H9 (cell line): ENCODE results near the gene SLC38A9. TPM values are rescaled to one million over a fixed set of nuclear protein-coding genes. Genes with fewer than 3 reads are reported as not detected.

Source experiments
- DNase-seq: peaks from one replicate; pipeline ENCODE4 v3.0.0-alpha.2; 2017
- H2AFZ ChIP-seq: one replicate; pipeline ENCODE4 v1.6.1; 2013; ENCODE audit warnings: mild to moderate bottlenecking, low read length, control low read depth, moderate library complexity
- H2AK5ac ChIP-seq: 2 replicates; pipeline ENCODE4 v1.6.1; 2013; ENCODE audit warnings: low read length, control low read depth, mixed read lengths; ENCODE audit not compliant: insufficient read length
- H2BK120ac ChIP-seq: one replicate; pipeline ENCODE4 v1.6.1; 2013; ENCODE audit warnings: low read depth, mild to moderate bottlenecking, low read length, control low read depth, inconsistent platforms; ENCODE audit not compliant: poor library complexity, severe bottlenecking
- H2BK12ac ChIP-seq: 2 replicates; pipeline ENCODE4 v1.6.1; 2013; ENCODE audit warnings: low read length, control low read depth, mixed read lengths, low read depth; ENCODE audit not compliant: insufficient read length
- H2BK15ac ChIP-seq: 2 replicates; pipeline ENCODE4 v1.6.1; 2013; ENCODE audit warnings: low read depth, low read length, control low read depth
- H2BK20ac ChIP-seq: one replicate; pipeline ENCODE4 v1.6.1; 2013; ENCODE audit warnings: low read depth, mild to moderate bottlenecking, low read length, control low read depth, inconsistent platforms; ENCODE audit not compliant: poor library complexity, severe bottlenecking
- H2BK5ac ChIP-seq: 2 replicates; pipeline ENCODE4 v1.6.1; 2013; ENCODE audit warnings: low read length, control low read depth, mixed read lengths; ENCODE audit not compliant: insufficient read length
- H3K14ac ChIP-seq: 2 replicates; pipeline ENCODE4 v1.6.1; 2013; ENCODE audit warnings: low read length, control low read depth; ENCODE audit not compliant: insufficient read depth
- H3K18ac ChIP-seq: 2 replicates; pipeline ENCODE4 v1.6.1; 2013; ENCODE audit warnings: low read depth, mild to moderate bottlenecking, mixed read lengths, low read length, control low read depth; ENCODE audit not compliant: insufficient read length
- H3K23ac ChIP-seq: 2 replicates; pipeline ENCODE4 v1.6.1; 2013; ENCODE audit warnings: low read length, control low read depth, mixed read lengths, low read depth; ENCODE audit not compliant: insufficient read length
- H3K23me2 ChIP-seq: 2 replicates; pipeline ENCODE4 v1.6.1; 2013; ENCODE audit warnings: low read depth, mild to moderate bottlenecking, mixed read lengths, low read length, control low read depth; ENCODE audit not compliant: insufficient read length, poor library complexity, severe bottlenecking
- H3K27ac ChIP-seq: 2 replicates; pipeline ENCODE4 v1.5.1; 2013; ENCODE audit warnings: low read length, control low read depth, mixed read lengths, low read depth; ENCODE audit not compliant: insufficient read length
- H3K27me3 ChIP-seq: 2 replicates; pipeline ENCODE4 v1.6.1; 2013; ENCODE audit warnings: low read length, control low read depth, inconsistent platforms; ENCODE audit not compliant: insufficient read depth
- H3K4ac ChIP-seq: 2 replicates; pipeline ENCODE4 v1.6.1; 2013; ENCODE audit warnings: low read depth, mild to moderate bottlenecking, control low read depth, inconsistent platforms, low read length, moderate library complexity
- H3K4me1 ChIP-seq: 2 replicates; pipeline ENCODE4 v1.6.1; 2013; ENCODE audit warnings: low read length, control low read depth, inconsistent platforms; ENCODE audit not compliant: insufficient read depth
- H3K4me2 ChIP-seq: 2 replicates; pipeline ENCODE4 v1.6.1; 2013; ENCODE audit warnings: low read length, control low read depth, mixed read lengths; ENCODE audit not compliant: insufficient read length, insufficient read depth
- H3K56ac ChIP-seq: 2 replicates; pipeline ENCODE4 v1.6.1; 2013; ENCODE audit warnings: low read depth, mild to moderate bottlenecking, mixed read lengths, low read length, control low read depth; ENCODE audit not compliant: insufficient read length
- H3K79me1 ChIP-seq: 2 replicates; pipeline ENCODE4 v1.6.1; 2013; ENCODE audit warnings: low read depth, mild to moderate bottlenecking, moderate library complexity, low read length, control low read depth, inconsistent platforms; ENCODE audit not compliant: insufficient read depth, poor library complexity, severe bottlenecking
- H3K79me2 ChIP-seq: 2 replicates; pipeline ENCODE4 v1.6.1; 2013; ENCODE audit warnings: low read length, control low read depth, inconsistent platforms; ENCODE audit not compliant: insufficient read depth
- H3K9ac ChIP-seq: 2 replicates; pipeline ENCODE4 v1.6.1; 2013; ENCODE audit warnings: low read length, control low read depth, mixed read lengths; ENCODE audit not compliant: insufficient read length; ENCODE audit errors: extremely low read depth
- H3K9me3 ChIP-seq: one replicate; pipeline ENCODE4 v1.6.1; 2013; ENCODE audit warnings: low read depth, low read length, inconsistent platforms; ENCODE audit not compliant: control insufficient read depth
- H3T11ph ChIP-seq: one replicate; pipeline ENCODE4 v1.6.1; 2013; ENCODE audit warnings: mild to moderate bottlenecking, low read length, control low read depth, inconsistent platforms
- H4K20me1 ChIP-seq: one replicate; pipeline ENCODE4 v1.6.1; 2013; ENCODE audit not compliant: control insufficient read depth, insufficient read length, insufficient read depth
- H4K5ac ChIP-seq: 2 replicates; pipeline ENCODE4 v1.6.1; 2013; ENCODE audit warnings: low read depth, mild to moderate bottlenecking, mixed read lengths, low read length, control low read depth; ENCODE audit not compliant: insufficient read length
- H4K8ac ChIP-seq: replicated peaks from 2 replicates; pipeline ENCODE4 v1.6.1; 2013; ENCODE audit warnings: low read length, control low read depth, mixed read lengths, low read depth; ENCODE audit not compliant: insufficient read length
- H4K91ac ChIP-seq: 2 replicates; pipeline ENCODE4 v1.6.1; 2013; ENCODE audit warnings: low read depth, mild to moderate bottlenecking, moderate library complexity, mixed read lengths, low read length, control low read depth; ENCODE audit not compliant: insufficient read length
- H3K27ac Mint-ChIP-seq, 3 experiments: 2 replicates in 2 of 3; 3 replicates in 1 of 3; pipeline ENCODE4 v1.8.0; 2020 to 2021; ENCODE audit warnings: mixed read lengths in 3 of 3, mild to moderate bottlenecking in 1 of 3, moderate library complexity in 1 of 3
- H3K27me3 Mint-ChIP-seq: 2 replicates; pipeline ENCODE4 v1.8.0; 2021; ENCODE audit warnings: low read depth, mild to moderate bottlenecking, moderate library complexity, mixed read lengths
- H3K36me3 Mint-ChIP-seq, 3 experiments: 2 replicates in 2 of 3; 3 replicates in 1 of 3; pipeline ENCODE4 v1.8.0; 2020 to 2021; ENCODE audit warnings: low read depth in 3 of 3, mixed read lengths in 3 of 3; ENCODE audit not compliant: insufficient read depth in 1 of 3
- H3K4me1 Mint-ChIP-seq, 2 experiments: 2 replicates each; pipeline ENCODE4 v1.8.0; 2020; ENCODE audit warnings: mixed read lengths in 2 of 2
- H3K4me3 Mint-ChIP-seq, 2 experiments: 2 replicates in 1 of 2; 3 replicates in 1 of 2; pipeline ENCODE4 v1.8.0; 2020 to 2021; ENCODE audit warnings: mild to moderate bottlenecking in 2 of 2, mixed read lengths in 2 of 2, moderate library complexity in 1 of 2
- H3K9me3 Mint-ChIP-seq, 2 experiments: 2 replicates in 1 of 2; 3 replicates in 1 of 2; pipeline ENCODE4 v1.8.0; 2020; ENCODE audit warnings: mild to moderate bottlenecking in 2 of 2, mixed read lengths in 2 of 2, moderate library complexity in 1 of 2
- CTCF ChIP-seq: fragments of 200-600 bp; sonication (generic); conservative IDR thresholded peaks from 3 replicates; pipeline ENCODE4 v1.8.0; 2021; ENCODE audit warnings: antibody characterized with exemption, mild to moderate bottlenecking
- WGBS: extraction: QIAGEN DNeasy Blood & Tissue Kit; methylation state at CpG from one replicate; pipeline ENCODE4 v1.1.7; 2013; ENCODE audit warnings: missing lambda C conversion rate, low lambda C conversion rate, mixed read lengths; ENCODE audit not compliant: insufficient read length; ENCODE audit errors: extremely low coverage; 5-methylcytosine and 5-hydroxymethylcytosine counted together
- total RNA-seq: library from RNA; stranded (reverse); gene quantifications from 2 replicates; pipeline ENCODE4 v1.2.1, GENCODE V29; 2021

The SLC38A9 gene
- total RNA-seq, 1 experiment from 2014 or later: 48.5 TPM

GRCh38 chr5:55675119-55675518, 37.0 kb downstream of the SLC38A9 start:
- Histone ChIP-seq H2AK5ac (no peak overlapping the region), H3K9ac (no peak overlapping the region), H3K4ac (no peak overlapping the region), H2AFZ (no peak overlapping the region), H3K27ac (no peak overlapping the region), H2BK120ac (no peak overlapping the region), H3K79me1 (no peaks in the 10 kb centered on the region), H4K8ac (no peak overlapping the region), H2BK20ac (no peak overlapping the region), H4K20me1 (no peaks in the 10 kb centered on the region), H3K9me3 (no peaks in the 10 kb centered on the region), H3K4me1 (no peaks in the 10 kb centered on the region), H2BK5ac (no peak overlapping the region), H3K23ac (no peak overlapping the region), H3K18ac (no peak overlapping the region), H3K4me2 (no peak overlapping the region), H4K5ac (no peak overlapping the region), H3K27me3 (no peaks in the 10 kb centered on the region), H3T11ph (no peak overlapping the region), H3K14ac (no peak overlapping the region), H4K91ac (no peak overlapping the region), H3K79me2 (no peaks in the 10 kb centered on the region), H3K23me2 (no peaks in the 10 kb centered on the region), H2BK15ac (no peak overlapping the region), H3K56ac (no peak overlapping the region), H2BK12ac (no peak overlapping the region)
- no peaks in the 10 kb centered on the region for H3K27me3 Mint-ChIP-seq
- peaks cover 0 to 10% (median 6%) of the 10 kb centered on the region in 3 experiments for H3K36me3 Mint-ChIP-seq
- H3K4me3 Mint-ChIP-seq: no peak overlapping the region
- H3K4me1 Mint-ChIP-seq: peaks cover 0 to under 1% of the 10 kb centered on the region in 2 experiments; a peak in 2 of 4 replicates
- H3K27ac Mint-ChIP-seq: no peak overlapping the region
- no CpG with 5 or more reads among the region's 1 CpG for WGBS
- no peaks in the 10 kb centered on the region for H3K9me3 Mint-ChIP-seq
- no peak for DNase-seq
- TF ChIP-seq CTCF: no peak
